Left ventricle myocardium superior (tissue), 1 donor: Measurements from ENCODE around the gene ZFP92. TPM values are rescaled to one million over a fixed set of nuclear protein-coding genes. Genes with fewer than 3 reads are reported as not detected.

Source experiments
- ATAC-seq: fragments of 200-7000 bp; cut with Tn5 transposase; one replicate; pipeline ENCODE4 v1.9.1; 2020; ENCODE audit warnings: mild to moderate bottlenecking, moderate library complexity
- DNase-seq: peaks from one replicate; pipeline ENCODE4 v3.0.0-alpha.2; 2020
- intact Hi-C: fragments of 100-400 bp; cut with micrococcal nuclease; formaldehyde crosslinking; loops from one replicate; pipeline ENCODE4 v1.11.0; 2022
- long read RNA-seq: library from polyadenylated mRNA; unstranded; transcript quantifications from one replicate; pipeline ENCODE4 v2.0.0, GENCODE V29; 2021
- total RNA-seq: library from RNA; stranded (reverse); fragmentation: NEBNext Ultra II Directional; extraction: Animal tissue kit (Norgen Biotek cat#: 25700); gene quantifications from one replicate; pipeline ENCODE4 v1.2.1, GENCODE V29; 2021
- donor health status: DM: no; HTN: yes; CAD: no; lungs with severe emphysema.

ZFP92 gene, protein sequence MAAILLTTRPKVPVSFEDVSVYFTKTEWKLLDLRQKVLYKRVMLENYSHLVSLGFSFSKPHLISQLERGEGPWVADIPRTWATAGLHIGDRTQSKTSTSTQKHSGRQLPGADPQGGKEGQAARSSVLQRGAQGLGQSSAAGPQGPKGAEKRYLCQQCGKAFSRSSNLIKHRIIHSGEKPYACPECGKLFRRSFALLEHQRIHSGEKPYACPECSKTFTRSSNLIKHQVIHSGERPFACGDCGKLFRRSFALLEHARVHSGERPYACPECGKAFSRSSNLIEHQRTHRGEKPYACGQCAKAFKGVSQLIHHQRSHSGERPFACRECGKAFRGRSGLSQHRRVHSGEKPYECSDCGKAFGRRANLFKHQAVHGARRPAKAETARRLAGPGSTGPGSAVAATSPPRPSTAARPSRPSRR
- 0.57 TPM for total RNA-seq
- long read RNA-seq: 0 reads

- DNase-seq: peak; percentile 55
- intact Hi-C loops: no loop called here
- ATAC-seq: peak; percentile 83
Observed at GRCh38 chrX:153411255-153411987, at the start of gene ZFP92. TSS of gene ZFP92 (plus strand) at chrX:153411472. CDS start at chrX:153418323, 6,851 bp downstream.

DNA sequence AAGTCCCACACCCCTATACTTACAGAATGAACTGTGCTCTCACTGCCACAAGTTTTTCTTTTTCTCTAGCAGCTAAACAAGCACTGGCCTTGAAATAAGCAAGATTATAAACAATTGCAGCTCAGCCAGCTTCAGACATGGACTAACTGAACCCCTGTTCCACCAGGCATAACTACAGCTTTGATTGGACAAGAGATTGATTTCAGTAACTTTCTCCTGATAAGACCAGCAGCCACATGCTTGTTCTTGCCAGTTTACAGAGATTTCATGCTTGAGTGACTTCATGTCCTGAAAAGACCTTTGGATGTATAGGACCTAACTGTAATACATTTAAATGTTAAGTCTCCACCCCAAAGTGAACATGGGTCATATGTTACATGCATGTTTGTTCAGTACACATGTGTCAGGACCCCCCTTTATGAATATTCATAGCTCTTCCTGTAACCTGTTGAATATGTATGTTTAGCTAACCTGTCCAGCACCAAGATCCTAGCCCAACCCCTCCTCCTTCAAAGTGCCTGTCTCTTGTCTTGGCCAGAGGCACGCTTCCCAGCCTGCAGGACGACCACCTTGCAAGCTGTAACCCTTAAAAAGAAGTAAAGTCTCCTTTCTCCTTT lies 49.4 kb upstream of the ZFP92 start:
- ATAC-seq: no peak
- intact Hi-C loops: no loop called here
- no peak for DNase-seq

- no peak for ATAC-seq
- intact Hi-C loops: no loop called here
Observed at GRCh38 chrX:153365670-153366069, 45.6 kb upstream of the ZFP92 start.

DNA sequence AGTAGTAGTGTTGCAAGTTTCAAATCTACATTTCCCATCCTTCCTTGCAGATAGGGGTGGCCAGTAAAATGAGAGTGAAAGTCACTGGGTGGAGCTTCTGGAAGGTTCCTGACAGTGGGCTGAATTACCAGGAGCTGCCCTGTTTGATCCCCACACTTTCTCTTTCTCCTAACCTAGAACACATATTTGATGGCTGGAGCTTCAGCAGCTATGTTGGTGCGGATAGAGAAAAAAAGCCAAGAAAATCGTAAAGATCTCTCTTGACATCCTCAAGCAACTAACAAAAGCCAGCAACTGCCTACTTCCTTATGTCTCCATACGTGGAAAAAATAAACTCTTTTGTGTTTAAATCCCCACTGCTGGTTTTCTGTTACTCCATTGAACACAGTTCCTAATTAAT lies 45.2 kb upstream of the ZFP92 start:
- intact Hi-C loops: no loop called here
- DNase-seq (no peak), ATAC-seq (no peak)

More at GRCh38 chrX:153365670-153366069, 45.6 kb upstream of the ZFP92 start:
- DNase-seq: no peak

- DNase-seq (no peak), ATAC-seq (no peak)
- intact Hi-C loops: no loop called here
Observed at GRCh38 chrX:153366878-153367538, 44.3 kb upstream of the ZFP92 start.

GRCh38 chrX:153370293-153371055 lies 40.8 kb upstream of the ZFP92 start:
- intact Hi-C loops: no loop called here
- DNase-seq (no peak), ATAC-seq (no peak)

- DNase-seq (no peak), ATAC-seq (no peak)
- intact Hi-C loops: no loop called here
Observed at GRCh38 chrX:153371256-153371655, 40.0 kb upstream of the ZFP92 start.

DNA sequence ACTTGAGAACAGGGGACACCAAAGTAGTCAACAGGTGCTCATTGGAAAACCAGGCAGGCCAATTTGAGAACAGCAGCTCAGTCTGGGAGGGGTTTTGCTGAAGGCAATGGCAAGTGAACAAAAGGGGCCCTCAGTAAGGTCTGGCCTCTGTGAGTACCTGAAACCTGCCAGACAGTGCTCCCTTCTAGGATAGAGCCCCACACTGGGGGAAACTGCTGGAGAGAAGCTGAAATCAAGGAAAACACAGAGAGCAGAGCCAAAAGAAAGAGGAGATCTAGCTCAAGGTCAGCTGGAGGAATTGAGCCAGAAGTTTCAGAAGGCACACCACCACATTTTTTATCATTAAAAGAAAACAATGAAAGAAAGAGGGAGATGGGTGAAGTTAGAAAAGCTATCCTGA lies 38.3 kb upstream of the ZFP92 start:
- no peak for DNase-seq
- intact Hi-C loops: no loop called here
- no peak for ATAC-seq

GRCh38 chrX:153374426-153374825 lies 36.8 kb upstream of the ZFP92 start:
- intact Hi-C loops: no loop called here
- ATAC-seq (no peak), DNase-seq (no peak)

DNA sequence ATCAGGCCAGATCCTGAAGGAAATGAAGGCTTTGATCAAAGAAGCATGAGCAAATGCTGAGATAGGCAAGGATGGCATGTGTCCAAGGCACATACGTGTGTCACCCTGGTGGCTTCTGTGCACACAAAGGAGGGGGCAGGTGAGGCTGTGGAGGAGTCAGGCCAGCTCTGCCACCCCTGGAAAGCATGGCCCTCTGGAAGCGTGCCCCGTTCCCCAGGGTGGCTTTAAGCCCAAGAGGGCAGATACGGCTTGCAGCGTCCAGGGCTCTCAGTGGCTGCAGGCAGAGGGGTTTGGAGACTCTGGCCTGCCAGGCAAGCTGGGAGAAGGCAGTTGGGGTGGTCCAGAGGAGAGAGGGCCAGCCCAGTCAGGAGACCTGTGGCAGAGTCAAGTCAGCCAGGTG lies 35.7 kb upstream of the ZFP92 start:
- intact Hi-C loops: no loop called here
- DNase-seq (no peak), ATAC-seq (no peak)

- ATAC-seq: no peak
- intact Hi-C loops: no loop called here
Observed at GRCh38 chrX:153377727-153378126, 33.5 kb upstream of the ZFP92 start.

DNA sequence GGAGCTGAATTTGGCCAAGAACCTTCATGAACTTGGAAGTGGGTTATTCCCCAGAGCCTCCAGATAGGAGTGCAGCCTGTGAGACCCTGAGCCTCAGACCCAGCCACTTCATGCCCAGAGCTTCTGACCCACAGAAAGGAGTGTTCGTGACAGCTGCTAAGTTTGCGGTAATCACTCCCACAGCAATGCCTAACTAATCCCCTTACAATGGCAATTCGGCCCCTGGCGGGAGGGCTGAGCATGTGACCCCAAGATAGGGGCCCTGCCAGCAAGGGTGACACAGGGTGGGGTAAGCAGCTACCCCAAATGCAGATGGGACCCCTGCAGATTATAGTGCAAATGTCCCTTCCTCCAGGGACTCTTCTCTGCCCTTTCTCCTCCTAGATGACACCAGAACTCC lies 32.7 kb upstream of the ZFP92 start:
- no peak for ATAC-seq
- intact Hi-C loops: no loop called here
- no peak for DNase-seq

More at GRCh38 chrX:153377727-153378126, 33.5 kb upstream of the ZFP92 start:
- DNase-seq: no peak

- no peak for DNase-seq
- intact Hi-C loops: no loop called here
- ATAC-seq: no peak
Observed at GRCh38 chrX:153379508-153379907, 31.8 kb upstream of the ZFP92 start.

DNA sequence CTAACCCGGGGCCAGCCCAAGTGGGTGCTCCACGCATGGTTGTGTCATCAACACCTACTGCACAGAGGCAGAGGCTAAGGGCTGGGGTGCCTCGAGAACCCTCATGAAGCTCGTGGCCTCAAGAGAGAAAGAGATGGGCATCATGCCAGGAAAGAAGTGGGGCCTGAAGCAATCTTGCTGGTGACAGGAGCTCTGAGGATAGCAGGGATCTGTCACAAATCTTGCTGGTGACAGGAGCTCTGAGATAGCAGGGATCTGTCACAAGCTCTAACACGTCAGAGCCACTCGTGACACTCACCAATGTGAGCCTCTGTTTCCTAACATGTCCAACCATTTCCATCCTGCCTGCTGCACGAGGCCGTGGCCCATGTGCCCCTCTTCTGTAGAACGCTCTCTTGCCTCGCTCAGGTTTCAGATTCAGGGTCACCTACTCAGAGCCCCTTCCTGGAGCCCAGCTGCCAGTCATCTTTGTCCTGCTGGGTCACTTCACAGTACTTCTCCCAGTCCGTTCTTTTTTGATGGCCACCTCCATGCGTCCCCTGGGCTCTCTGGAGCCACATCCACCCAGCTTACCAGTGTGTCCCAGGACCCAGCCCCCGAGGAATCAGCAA lies 31.2 kb upstream of the ZFP92 start:
- peak; percentile 35 for DNase-seq
- intact Hi-C loops: no loop called here
- ATAC-seq: peak; percentile 87

DNA sequence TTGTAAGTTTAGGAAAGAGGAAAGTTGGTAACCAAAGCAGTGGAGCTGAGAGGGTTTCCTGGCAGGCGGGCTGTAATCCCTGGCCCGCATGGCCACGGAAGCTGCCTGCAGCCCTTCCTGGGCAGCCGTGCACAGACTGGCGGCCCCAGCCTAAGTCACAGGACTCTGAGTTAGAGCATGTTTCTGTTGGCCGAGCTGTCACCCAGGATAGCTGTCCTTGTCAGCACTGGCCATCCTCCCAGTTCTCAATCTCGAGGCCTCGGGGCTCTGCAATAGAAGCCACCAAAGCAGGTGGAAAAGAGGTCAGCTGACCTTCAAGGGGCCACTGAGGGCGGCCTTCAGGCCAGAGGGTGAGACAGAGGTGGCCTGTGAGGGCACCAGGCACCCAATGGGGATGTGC lies 30.6 kb upstream of the ZFP92 start:
- peak; percentile 74 for ATAC-seq
- DNase-seq: peak; percentile 40
- intact Hi-C loops: no loop called here

DNA sequence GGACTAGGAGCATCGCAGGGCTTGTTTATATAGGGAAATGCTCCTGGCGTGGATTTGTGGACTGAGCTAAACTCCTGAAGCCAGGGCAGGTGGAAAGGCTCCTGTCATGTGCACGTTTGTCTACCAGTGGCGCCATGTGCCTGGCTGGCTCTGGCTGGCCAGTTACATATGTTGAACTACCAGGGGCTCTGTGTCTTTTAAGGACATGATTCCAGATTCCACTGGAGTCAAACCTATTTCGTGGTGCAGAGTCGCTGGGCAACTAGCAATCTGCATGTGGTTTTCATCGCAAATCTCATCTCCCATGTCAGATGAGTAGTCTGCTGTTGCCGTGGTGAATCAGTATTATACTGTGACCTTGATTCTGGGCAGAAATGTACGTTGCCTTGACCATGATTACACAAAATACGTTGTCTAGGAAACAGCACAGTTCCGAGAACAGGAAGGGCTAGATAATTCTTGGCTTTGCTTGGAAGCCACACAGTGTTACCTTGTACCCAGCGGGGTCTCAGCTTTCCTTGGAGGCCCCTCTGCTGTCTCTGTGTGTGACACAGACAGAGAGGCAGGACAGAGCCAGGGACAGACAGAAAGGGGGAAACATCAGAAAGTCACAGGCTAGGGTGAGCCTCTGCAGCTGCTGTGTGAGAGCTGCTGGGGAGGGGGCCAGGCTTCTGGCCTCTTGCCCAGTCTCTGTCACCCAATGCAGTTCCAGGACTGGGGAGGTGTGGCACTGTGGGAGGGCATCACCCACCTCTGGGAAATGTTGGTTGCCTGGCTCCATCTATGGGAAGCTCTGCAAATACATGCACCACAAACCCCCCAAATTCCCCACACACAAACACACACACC lies 29.4 kb upstream of the ZFP92 start:
- intact Hi-C loops: no loop called here
- no peak for DNase-seq
- peak; percentile 16 for ATAC-seq
